NK-92 treated with Interleukin-12 subunit alpha and Interleukin-12 subunit beta, amount 100 ng/mL, for 24 hours (cell line): Measurements from ENCODE around the gene LEMD3.

Experiments used
- DNase-seq: peaks from one replicate; lab custom pipeline; 2025; lab: John Stamatoyannopoulos, UW

Gene LEMD3

DNA sequence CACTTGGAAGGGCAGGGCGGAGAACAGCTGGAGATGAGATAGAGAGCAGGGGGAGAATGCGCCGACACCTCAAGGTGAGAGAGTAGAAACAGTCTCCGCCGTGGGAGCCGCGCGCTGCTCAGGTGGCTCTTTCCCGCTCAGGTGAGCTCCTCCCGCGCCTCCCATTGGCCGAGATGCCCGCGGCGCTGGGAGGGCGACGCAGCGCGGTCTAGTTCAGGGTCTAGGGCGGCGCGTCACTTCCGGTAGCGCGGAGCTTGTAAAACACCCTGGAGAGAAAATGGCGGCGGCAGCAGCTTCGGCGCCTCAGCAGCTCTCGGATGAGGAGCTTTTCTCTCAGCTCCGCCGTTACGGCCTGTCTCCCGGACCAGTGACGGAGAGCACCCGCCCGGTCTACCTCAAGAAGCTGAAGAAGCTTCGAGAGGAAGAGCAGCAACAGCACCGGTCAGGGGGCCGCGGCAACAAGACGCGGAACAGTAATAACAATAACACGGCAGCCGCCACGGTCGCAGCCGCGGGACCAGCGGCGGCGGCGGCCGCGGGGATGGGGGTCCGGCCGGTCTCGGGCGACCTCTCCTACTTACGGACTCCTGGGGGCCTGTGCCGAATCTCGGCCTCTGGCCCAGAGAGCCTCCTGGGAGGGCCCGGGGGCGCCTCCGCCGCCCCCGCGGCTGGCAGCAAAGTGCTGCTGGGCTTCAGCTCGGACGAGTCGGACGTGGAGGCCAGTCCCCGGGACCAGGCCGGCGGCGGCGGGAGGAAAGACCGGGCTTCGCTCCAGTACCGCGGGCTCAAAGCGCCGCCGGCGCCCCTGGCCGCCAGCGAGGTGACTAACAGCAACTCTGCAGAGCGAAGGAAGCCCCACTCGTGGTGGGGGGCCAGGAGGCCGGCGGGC, at the start of gene LEMD3:
Gene LEMD3 (plus strand): TSS at position 264 of the 889 bp plus-strand sequence. CDS start 14 bp downstream, at position 278.
- DNase-seq, result peak; percentile 84

DNA sequence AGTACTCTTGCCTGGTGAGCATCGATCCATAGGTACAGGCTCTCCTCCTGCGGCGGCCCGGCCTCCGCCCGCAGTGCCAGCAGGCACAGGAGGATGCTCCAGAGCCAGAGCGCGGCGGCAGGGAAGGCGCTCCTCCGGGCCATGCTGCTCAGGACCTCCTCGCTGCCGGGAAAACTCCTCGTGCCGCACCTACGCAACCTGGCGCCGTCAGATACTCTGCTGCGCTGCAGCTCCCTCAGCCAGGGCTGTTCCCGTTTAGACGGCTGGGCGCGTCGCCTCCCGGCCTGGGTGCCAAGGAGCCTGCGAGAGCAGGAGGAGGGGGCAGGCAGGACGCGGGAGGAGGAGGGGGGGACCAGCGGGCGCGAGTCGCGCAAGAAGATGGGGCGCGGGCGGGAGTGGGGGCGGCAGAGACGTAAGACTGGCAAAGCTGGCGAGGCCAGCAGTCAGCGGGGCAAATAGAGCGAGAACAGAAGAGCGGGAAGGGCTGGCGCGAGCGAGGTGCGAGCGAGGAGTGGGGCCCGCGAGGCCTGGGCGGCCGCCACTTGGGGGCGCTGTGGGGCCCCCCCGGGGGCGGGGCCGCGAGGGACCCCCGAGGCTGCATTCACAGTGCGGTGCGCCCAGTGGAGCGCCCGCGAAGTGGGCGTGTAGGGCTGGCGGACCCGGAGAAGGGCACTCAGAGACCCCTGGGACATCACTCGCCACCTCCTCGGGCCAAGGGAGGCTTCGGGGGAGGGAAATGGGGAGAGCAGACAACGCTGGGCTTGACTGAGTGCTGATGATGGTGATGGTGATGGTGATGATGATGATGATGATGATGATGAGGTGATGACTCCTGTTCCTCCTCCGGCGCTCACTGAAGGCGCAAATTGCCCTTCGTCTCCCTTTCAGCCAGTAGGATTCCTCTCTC, 48.1 kb upstream of the LEMD3 start, which contains the start of gene WIF1:
Gene WIF1 (minus strand): TSS at position 257 of the 907 bp plus-strand sequence. CDS start 114 bp downstream, at position 143.
- DNase-seq, result no peak

- DNase-seq, result no peak
These were observed 47.4 kb upstream of the LEMD3 start for GRCh38 chr12:65121956-65122469.

GRCh38 chr12:65122703-65123102, 46.7 kb upstream of the LEMD3 start:
- no peak for DNase-seq

- no peak for DNase-seq
These were observed 45.8 kb upstream of the LEMD3 start for GRCh38 chr12:65123435-65124063.

GRCh38 chr12:65125247-65125646, 44.1 kb upstream of the LEMD3 start:
- no peak for DNase-seq

DNA sequence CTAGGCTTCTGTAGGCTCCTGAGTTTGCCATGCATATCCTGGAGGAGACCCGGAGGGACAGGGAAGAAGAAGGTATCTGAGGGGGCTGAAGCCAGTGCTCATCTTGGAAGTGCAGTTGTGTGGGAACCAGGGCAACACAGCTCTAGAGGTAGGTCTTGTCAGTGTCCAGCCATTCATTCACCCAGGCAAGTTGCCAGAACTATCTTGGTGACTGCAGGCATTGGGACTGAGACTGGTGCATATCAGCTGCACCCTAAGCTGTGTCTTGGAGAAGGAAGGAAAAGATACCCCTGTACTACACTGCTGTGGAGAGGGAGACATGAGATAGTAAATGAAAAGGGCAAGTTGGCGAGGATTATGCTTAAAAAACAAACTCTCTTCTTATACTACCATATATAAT, 43.4 kb upstream of the LEMD3 start:
- no peak for DNase-seq

DNA sequence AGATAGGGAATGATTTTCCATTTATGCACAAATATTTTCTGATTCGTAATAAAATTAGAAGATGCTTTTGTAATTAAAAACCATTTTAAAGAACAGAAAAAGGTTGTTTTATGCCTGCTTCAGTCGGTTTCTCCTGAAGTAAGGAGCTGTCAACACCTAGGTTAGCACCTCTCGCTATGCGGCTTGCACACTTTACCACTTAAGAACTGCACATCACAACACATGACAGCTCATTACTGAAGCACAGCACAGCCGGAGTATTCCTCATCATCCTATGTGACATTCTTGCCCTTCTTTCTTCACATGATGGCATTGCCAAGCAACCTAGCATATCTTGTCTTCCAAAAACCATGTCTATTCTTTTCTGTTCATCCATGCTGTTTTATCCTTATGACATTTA, 42.9 kb upstream of the LEMD3 start:
- no peak for DNase-seq

DNA sequence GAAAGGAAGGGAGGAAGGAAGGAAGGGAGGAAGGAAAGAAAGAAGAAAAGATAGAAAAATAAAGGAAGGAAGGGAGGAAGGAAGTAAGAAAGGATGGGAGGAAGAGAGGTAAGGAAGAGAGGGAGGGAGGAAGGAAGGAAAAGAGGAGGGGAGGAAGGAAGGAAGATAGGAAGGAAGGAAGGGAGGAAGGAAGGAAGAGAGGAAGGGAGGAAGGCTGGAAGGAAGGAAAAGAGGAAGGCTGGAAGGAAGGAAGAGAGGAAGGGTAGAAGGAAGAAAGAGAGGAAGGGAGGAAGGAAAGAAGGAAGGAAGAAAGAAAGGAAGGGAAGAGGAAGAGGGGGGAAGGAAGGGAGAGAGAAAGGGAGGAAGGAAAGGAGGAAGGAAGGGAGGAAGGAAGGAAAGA, 35.5 kb upstream of the LEMD3 start:
- no peak for DNase-seq

DNA sequence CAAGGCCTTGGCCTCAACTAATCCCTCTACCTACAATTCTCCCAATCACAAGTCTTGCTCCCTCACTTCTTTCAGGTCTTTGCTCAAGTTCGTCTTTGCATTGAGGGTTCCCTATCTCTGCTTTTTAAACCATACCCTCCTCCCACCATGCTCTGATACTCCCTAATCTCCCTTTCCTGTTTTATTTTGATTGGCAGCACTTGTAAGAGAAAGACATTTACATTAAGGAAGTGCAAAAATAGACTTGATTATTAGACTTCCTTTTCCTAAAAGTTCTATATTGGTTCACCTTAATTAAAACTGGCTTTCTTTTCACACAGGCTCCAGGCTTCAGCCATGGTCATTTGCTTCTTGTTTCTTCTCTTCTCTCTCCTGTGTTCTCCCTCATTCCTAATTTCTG, 30.0 kb upstream of the LEMD3 start:
- DNase-seq, result no peak

DNA sequence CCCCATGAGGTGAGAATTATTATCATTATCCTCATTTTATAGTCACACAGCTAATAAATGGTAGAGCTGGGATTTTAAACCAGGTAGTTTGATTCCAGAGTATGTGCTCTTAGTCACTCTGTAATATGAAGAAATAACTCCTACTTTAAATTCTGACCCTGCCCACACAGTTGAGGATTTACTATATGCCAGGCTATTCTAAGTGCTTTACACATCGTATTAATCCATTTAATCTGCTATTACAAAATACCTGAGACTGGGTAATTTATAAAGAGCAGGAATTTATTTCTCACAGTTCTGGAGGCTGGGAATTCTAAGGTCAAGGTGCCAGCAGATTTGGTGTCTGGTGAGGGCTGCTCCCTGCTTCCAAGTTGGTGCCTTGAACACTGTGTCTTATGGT, 28.6 kb upstream of the LEMD3 start:
- no peak for DNase-seq

DNA sequence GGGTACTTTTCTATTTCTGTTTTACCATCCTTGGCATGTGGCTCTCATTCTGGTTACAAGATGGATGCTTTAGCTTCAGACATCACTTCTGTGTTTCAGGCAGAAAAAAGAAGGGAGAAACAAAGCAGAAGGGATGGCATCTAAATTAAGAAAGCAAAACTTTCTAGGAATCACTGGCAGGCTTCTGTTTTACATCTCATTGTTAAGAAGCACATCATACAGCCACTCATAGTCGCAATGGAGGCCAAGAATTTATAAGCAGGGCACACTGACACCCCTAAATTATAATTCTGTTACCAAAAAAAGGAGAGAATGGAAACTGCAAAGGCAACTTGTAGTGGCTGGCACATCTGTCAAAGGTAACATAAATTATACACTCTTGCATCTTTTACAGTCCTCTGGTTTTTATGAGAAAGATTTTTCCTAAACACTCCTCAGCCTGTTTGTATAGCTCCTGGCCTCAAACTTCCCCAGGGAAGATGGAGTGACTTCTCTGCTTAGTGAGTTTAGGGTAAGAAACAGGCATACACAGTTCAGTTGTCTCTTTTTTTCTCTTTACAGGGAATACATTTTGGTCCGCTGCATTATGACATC, 22.0 kb upstream of the LEMD3 start:
- no peak for DNase-seq

GRCh38 chr12:65152012-65152411, 17.4 kb upstream of the LEMD3 start:
- DNase-seq, result no peak

GRCh38 chr12:65152596-65152995, 16.8 kb upstream of the LEMD3 start:
- DNase-seq, result no peak

DNA sequence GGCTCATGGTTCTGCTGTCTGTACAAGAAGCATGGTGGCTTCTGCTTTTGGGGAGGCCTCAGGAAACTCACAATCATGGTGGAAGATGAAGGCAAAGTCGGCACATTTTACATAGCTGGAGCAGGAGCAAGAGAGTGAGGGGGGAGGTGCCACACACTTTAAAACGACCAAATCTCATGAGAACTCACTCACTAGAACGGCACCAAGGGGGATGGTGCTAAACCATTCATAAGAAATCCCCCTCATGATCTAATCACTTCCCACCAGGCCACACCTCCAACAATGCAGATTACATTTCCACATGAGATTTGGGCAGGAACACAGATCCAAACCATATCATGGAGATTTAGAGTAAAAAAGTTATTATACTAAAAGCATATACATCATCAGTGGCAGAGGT, 13.6 kb upstream of the LEMD3 start:
- DNase-seq, result no peak

- no peak for DNase-seq
These were observed 13.0 kb upstream of the LEMD3 start for GRCh38 chr12:65156366-65156841.

- DNase-seq, result no peak
These were observed 12.3 kb upstream of the LEMD3 start for GRCh38 chr12:65157091-65157490.

DNA sequence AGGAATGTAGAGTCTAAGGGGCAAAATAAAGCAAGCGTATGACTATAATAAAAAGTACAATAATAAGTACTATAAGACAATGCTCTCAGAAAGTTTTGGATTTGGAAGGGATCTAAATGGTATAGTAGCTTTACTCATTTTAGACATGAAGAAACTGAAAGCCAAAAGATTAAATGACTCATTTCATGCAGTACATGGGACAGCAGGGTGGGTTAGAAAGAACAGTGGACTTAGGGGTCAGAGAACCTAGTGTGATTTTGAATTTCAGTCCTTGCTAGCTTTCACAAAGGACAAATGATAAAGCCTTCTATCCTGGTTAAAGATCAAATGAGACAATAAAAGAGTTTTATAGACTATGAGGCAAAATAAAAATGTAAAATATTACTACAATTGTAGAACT, 6.8 kb upstream of the LEMD3 start:
- no peak for DNase-seq

GRCh38 chr12:65164244-65164643, 5.1 kb upstream of the LEMD3 start:
- DNase-seq, result no peak

DNA sequence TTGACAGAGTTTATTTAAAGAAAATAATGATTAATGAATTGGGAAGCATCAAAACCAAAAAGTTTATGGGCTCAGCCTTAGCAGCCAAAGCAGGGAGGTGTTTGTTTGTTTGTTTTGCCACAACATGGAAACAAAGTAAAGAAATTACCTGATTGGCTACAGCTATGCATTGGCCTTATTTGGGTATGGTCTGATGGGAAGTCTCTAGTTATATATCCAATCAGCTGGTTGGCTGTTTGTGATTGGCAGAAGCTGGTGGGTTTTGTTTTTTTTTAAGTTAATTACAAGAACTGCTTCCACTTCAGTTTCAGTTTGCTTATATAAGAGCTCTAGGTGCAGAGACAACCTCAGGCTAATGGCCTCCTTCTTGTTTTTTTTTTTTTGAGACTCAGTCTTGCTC, 4.6 kb upstream of the LEMD3 start:
- DNase-seq, result no peak

- no peak for DNase-seq
These were observed 583 bp upstream of the LEMD3 start for GRCh38 chr12:65168681-65169319.
